Esophagus squamous epithelium (tissue), 5 donors: ENCODE results near the gene GSG1L. TPM values are rescaled to one million over a fixed set of nuclear protein-coding genes. Genes with fewer than 3 reads are reported as not detected.

Experiments used
- DNase-seq: peaks from one replicate; lab custom pipeline; 2025; lab: John Stamatoyannopoulos, UW
- H3K27ac ChIP-seq, 4 donors: fragments of 200-600 bp; sonication (generic); one replicate each; pipeline ENCODE4 v1.5.1; 2016 to 2019; ENCODE audit warnings: mild to moderate bottlenecking in 1 of 4
- H3K27me3 ChIP-seq, 4 donors: fragments of 200-600 bp; sonication (generic); 1 replicate in 3 of 4; 2 replicates in 1 of 4; pipeline versions ENCODE4 v1.5.1 to v1.6.0; 2017 to 2021; ENCODE audit warnings: antibody characterized with exemption in 1 of 4
- H3K36me3 ChIP-seq, 3 donors: fragments of 200-600 bp; sonication (generic); one replicate each; pipeline ENCODE4 v1.5.1; 2016 to 2019
- H3K4me1 ChIP-seq, 3 donors: fragments of 200-600 bp; sonication (generic); one replicate each; pipeline ENCODE4 v1.5.1; 2017 to 2019
- H3K4me3 ChIP-seq, 4 donors: fragments of 200-600 bp; sonication (generic); 1 replicate in 3 of 4; 2 replicates in 1 of 4; pipeline ENCODE4 v1.5.1; 2016 to 2019; ENCODE audit warnings: mild to moderate bottlenecking in 2 of 4, moderate library complexity in 1 of 4
- H3K9me3 ChIP-seq, 3 donors: fragments of 200-600 bp; sonication (generic); one replicate each; pipeline ENCODE4 v1.5.1; 2016 to 2019
- CTCF ChIP-seq, 6 experiments: fragments of 450-650 bp in 4 of 6; fragments of 200-600 bp in 2 of 6; sonication (generic) in 2 of 6; IDR thresholded peaks; one replicate each; pipeline ENCODE4 v1.5.1; 2016 to 2019; ENCODE audit warnings: antibody characterized with exemption in 6 of 6, mild to moderate bottlenecking in 4 of 6, moderate library complexity in 4 of 6
- POLR2A ChIP-seq, 4 donors: fragments of 450-650 bp; IDR thresholded peaks; one replicate each; pipeline ENCODE4 v1.6.1; 2017; ENCODE audit warnings: antibody characterized with exemption in 4 of 4, mild to moderate bottlenecking in 4 of 4, moderate library complexity in 3 of 4
- WGBS, 2 donors: methylation state at CpG; one replicate each; pipeline ENCODE4 v1.1.5; 2018; 5-methylcytosine and 5-hydroxymethylcytosine counted together
- intact Hi-C: fragments of 100-400 bp; cut with DNase I; formaldehyde crosslinking; loops from one replicate; pipeline ENCODE4 v1.15.0; 2022
- total RNA-seq, 4 donors: library from RNA; depleted of rRNA; stranded (reverse); fragments of >200 nt; gene quantifications; one replicate each; pipeline ENCODE4 v1.1.0, GENCODE V29; 2016
- donor health status: DM: yes; HTN: yes; CAD: no.

The GSG1L gene
- total RNA-seq, 4 donors from 2014 or later = under 0.01 to 0.21 TPM; not detected in 2

GRCh38 chr16:28108590-28109247 lies 45.2 kb upstream of the GSG1L start:
- H3K27me3 ChIP-seq = no peaks in the 10 kb centered on the region

GRCh38 chr16:28107232-28107631 lies 43.7 kb upstream of the GSG1L start:
- Histone ChIP-seq H3K4me1 (peaks cover 5 to 54% (median 9%) of the 10 kb centered on the region in 3 donors), H3K27ac (peak overlapping the region in 3 of 4 donors; percentile 17 to 67 (median 54)), H3K36me3 (peaks cover 20 to 93% (median 56%) of the 10 kb centered on the region in 3 donors), H3K27me3 (no peaks in the 10 kb centered on the region), H3K9me3 (no peaks in the 10 kb centered on the region), H3K4me3 (no peak overlapping the region)
- WGBS, 2 donors = 43 to 48% methylated on average over 6 to 8 of the region's 8 CpGs
- TF ChIP-seq POLR2A (IDR thresholded peaks at IDR 0.05) (no peak), CTCF (IDR thresholded peaks at IDR 0.05) (no peak)
- intact Hi-C loops = no loop called here
- no peak for DNase-seq

More at GRCh38 chr16:28108590-28109247, 45.2 kb upstream of the GSG1L start:
- no peak for TF ChIP-seq POLR2A (IDR thresholded peaks at IDR 0.05)
- TF ChIP-seq CTCF (IDR thresholded peaks at IDR 0.05) = no peak
- intact Hi-C loops = no loop called here
- peaks cover 20 to 93% (median 48%) of the 10 kb centered on the region in 3 donors for H3K36me3 ChIP-seq
- 46 to 59% methylated on average over 2 to 3 of the region's 12 CpGs for WGBS, 2 donors
- DNase-seq = no peak
- no peak overlapping the region for H3K27ac ChIP-seq
- H3K4me3 ChIP-seq = no peak overlapping the region
- no peaks in the 10 kb centered on the region for H3K9me3 ChIP-seq
- peaks cover 5 to 39% (median 9%) of the 10 kb centered on the region in 3 donors for H3K4me1 ChIP-seq

- Histone ChIP-seq H3K27me3 (no peaks in the 10 kb centered on the region), H3K27ac (peak overlapping the region in 3 of 4 donors; percentile 17 to 67 (median 54)), H3K9me3 (no peaks in the 10 kb centered on the region), H3K36me3 (peaks cover 18 to 93% (median 53%) of the 10 kb centered on the region in 3 donors), H3K4me1 (peaks cover 5 to 56% (median 9%) of the 10 kb centered on the region in 3 donors), H3K4me3 (no peak overlapping the region)
- intact Hi-C loops = no loop called here
- 69 to 70% methylated on average over 4 to 5 of the region's 5 CpGs for WGBS, 2 donors
- TF ChIP-seq CTCF (IDR thresholded peaks at IDR 0.05) (no peak), POLR2A (IDR thresholded peaks at IDR 0.05) (no peak)
- DNase-seq = no peak
Observed at GRCh38 chr16:28106467-28107215, 43.1 kb upstream of the GSG1L start.

- H3K4me3 ChIP-seq = no peak overlapping the region
- DNase-seq = no peak
- intact Hi-C loops = no loop called here
- peak overlapping the region in 1 of 4 donors; percentile 67 for H3K27ac ChIP-seq
- no peaks in the 10 kb centered on the region for H3K27me3 ChIP-seq
- H3K36me3 ChIP-seq = peaks cover 19 to 93% (median 59%) of the 10 kb centered on the region in 3 donors
- no peak for TF ChIP-seq CTCF (IDR thresholded peaks at IDR 0.05)
- no peak for TF ChIP-seq POLR2A (IDR thresholded peaks at IDR 0.05)
- H3K4me1 ChIP-seq = peaks cover 5 to 56% (median 9%) of the 10 kb centered on the region in 3 donors
- no peaks in the 10 kb centered on the region for H3K9me3 ChIP-seq
- 92 to 95% methylated on average over 4 to 6 of the region's 7 CpGs for WGBS, 2 donors
Observed at GRCh38 chr16:28105954-28106353, 42.4 kb upstream of the GSG1L start.

- Histone ChIP-seq H3K9me3 (no peaks in the 10 kb centered on the region), H3K4me1 (peaks cover 5 to 58% (median 9%) of the 10 kb centered on the region in 3 donors), H3K4me3 (no peak overlapping the region), H3K27ac (no peak overlapping the region), H3K27me3 (no peaks in the 10 kb centered on the region), H3K36me3 (peaks cover 25 to 93% (median 65%) of the 10 kb centered on the region in 3 donors)
- intact Hi-C loops = no loop called here
- DNase-seq = no peak
- TF ChIP-seq POLR2A (IDR thresholded peaks at IDR 0.05) = no peak
- no peak for TF ChIP-seq CTCF (IDR thresholded peaks at IDR 0.05)
- WGBS, 2 donors = 75 to 84% methylated on average over 3 of the region's 3 CpGs
Observed at GRCh38 chr16:28105297-28105696, 41.8 kb upstream of the GSG1L start.
